Measurements from ENCODE around the gene C18orf63. TPM values are rescaled to one million over a fixed set of nuclear protein-coding genes. Genes with fewer than 3 reads are reported as not detected.

Gene C18orf63
- total RNA-seq, 2 donors from 2014 or later, result not detected

- no peaks in the 10 kb centered on the region for H3K4me1 ChIP-seq
- H3K27ac ChIP-seq, result no peak overlapping the region
- no peaks in the 10 kb centered on the region for H3K9me3 ChIP-seq
- H3K9ac ChIP-seq (ENCODE audit: low read depth in 2 of 2, low read length in 2 of 2), result no peak overlapping the region
- no peaks in the 10 kb centered on the region for H3K36me3 ChIP-seq
- no peak overlapping the region for H3K4me3 ChIP-seq
- no peak for DNase-seq
- no peak for TF ChIP-seq CTCF (IDR thresholded peaks at IDR 0.05)
- intact Hi-C loops (cut with DNase I), result no loop called here
- no peaks in the 10 kb centered on the region for H3K27me3 ChIP-seq
Observed at GRCh38 chr18:74377776-74378175, 62.1 kb downstream of the C18orf63 start.

- DNase-seq, result peak; percentile 10
- H3K27me3 ChIP-seq, result no peaks in the 10 kb centered on the region
- H3K4me1 ChIP-seq, result no peaks in the 10 kb centered on the region
- H3K27ac ChIP-seq, result no peak overlapping the region
- H3K9ac ChIP-seq (ENCODE audit: low read depth in 2 of 2, low read length in 2 of 2), result no peak overlapping the region
- intact Hi-C loops (cut with DNase I), result no loop called here
- no peaks in the 10 kb centered on the region for H3K36me3 ChIP-seq
- no peak overlapping the region for H3K4me3 ChIP-seq
- no peak for TF ChIP-seq CTCF (IDR thresholded peaks at IDR 0.05)
- H3K9me3 ChIP-seq, result no peaks in the 10 kb centered on the region
Observed at GRCh38 chr18:74378179-74378682, 62.6 kb downstream of the C18orf63 start.

GRCh38 chr18:74380916-74381315 is 65.3 kb downstream of the C18orf63 start:
- TF ChIP-seq CTCF (IDR thresholded peaks at IDR 0.05), result no peak
- Histone ChIP-seq H3K27ac (no peak overlapping the region), H3K9me3 (no peaks in the 10 kb centered on the region), H3K4me3 (no peak overlapping the region), H3K4me1 (no peaks in the 10 kb centered on the region), H3K9ac (ENCODE audit: low read depth in 2 of 2, low read length in 2 of 2) (no peak overlapping the region), H3K27me3 (no peaks in the 10 kb centered on the region), H3K36me3 (no peaks in the 10 kb centered on the region)
- intact Hi-C loops (cut with DNase I), result no loop called here
- DNase-seq, result peak; percentile 8

GRCh38 chr18:74381621-74382295 is 66.1 kb downstream of the C18orf63 start:
- no peaks in the 10 kb centered on the region for H3K9me3 ChIP-seq
- no peak overlapping the region for H3K27ac ChIP-seq
- H3K27me3 ChIP-seq, result no peaks in the 10 kb centered on the region
- H3K36me3 ChIP-seq, result no peaks in the 10 kb centered on the region
- no peak overlapping the region for H3K9ac ChIP-seq (ENCODE audit: low read depth in 2 of 2, low read length in 2 of 2)
- H3K4me3 ChIP-seq, result no peak overlapping the region
- intact Hi-C loops (cut with DNase I), result no loop called here
- no peak for TF ChIP-seq CTCF (IDR thresholded peaks at IDR 0.05)
- H3K4me1 ChIP-seq, result no peaks in the 10 kb centered on the region
- peak; percentile 12 for DNase-seq

GRCh38 chr18:74382481-74383017 is 66.9 kb downstream of the C18orf63 start:
- Histone ChIP-seq H3K4me3 (no peak overlapping the region), H3K4me1 (no peaks in the 10 kb centered on the region), H3K27me3 (no peaks in the 10 kb centered on the region), H3K27ac (no peak overlapping the region), H3K9ac (ENCODE audit: low read depth in 2 of 2, low read length in 2 of 2) (no peak overlapping the region), H3K9me3 (no peaks in the 10 kb centered on the region), H3K36me3 (no peaks in the 10 kb centered on the region)
- DNase-seq, result peak; percentile 7
- TF ChIP-seq CTCF (IDR thresholded peaks at IDR 0.05), result no peak
- intact Hi-C loops (cut with DNase I), result no loop called here

Data from colonic mucosa (tissue), 4 donors.